Stimulated activated CD4-positive, alpha-beta T cell treated with anti-CD3 and anti-CD28 coated beads, Interleukin-4, amount 100 ng/mL, for 1 hour (primary cell): ENCODE data around the gene TMEM141.
A peak's percentile ranks its signal among the peaks of the same experiment; 100 is the strongest.
"Not testable (repeated sequence)": the region's sequence is repeated elsewhere in the genome, so short reads cannot be mapped to it uniquely, and the experiment has no call there.

ENCODE experiments used
- DNase-seq: peaks from one replicate; pipeline ENCODE4 v3.0.0-alpha.2; 2020

Gene TMEM141

GRCh38 chr9:136835932-136836904 lies 45.1 kb downstream of the TMEM141 start:
- no peak for DNase-seq

GRCh38 chr9:136837146-136837855 lies 46.2 kb downstream of the TMEM141 start:
- no peak for DNase-seq

GRCh38 chr9:136837856-136838277 lies 46.7 kb downstream of the TMEM141 start:
- DNase-seq = not testable (repeated sequence)

GRCh38 chr9:136838314-136839228 lies 47.4 kb downstream of the TMEM141 start:
- no peak for DNase-seq

GRCh38 chr9:136839229-136840139 lies 48.3 kb downstream of the TMEM141 start:
- DNase-seq = no peak

- DNase-seq = no peak
These were observed 49.2 kb downstream of the TMEM141 start for GRCh38 chr9:136840140-136840876.

GRCh38 chr9:136840877-136841645 lies 49.9 kb downstream of the TMEM141 start:
- no peak for DNase-seq

- DNase-seq = not testable (repeated sequence)
These were observed 50.7 kb downstream of the TMEM141 start for GRCh38 chr9:136841646-136842379.

GRCh38 chr9:136842380-136842948 lies 51.3 kb downstream of the TMEM141 start, which contains the start of gene AJM1:
AJM1 (plus strand) TSS chr9:136842478; CDS start chr9:136844415, 1,937 bp downstream.
- peak; percentile 80 for DNase-seq
